GM18867 (cell line): Measurements from ENCODE around the gene DENND4A.

Experiments
- ATAC-seq: cut with Tn5 transposase; IDR thresholded peaks from one replicate; pipeline ENCODE4 v1.9.1; 2021; ENCODE audit warnings: mild to moderate bottlenecking, moderate library complexity; ENCODE audit not compliant: unreplicated experiment

DENND4A gene

GRCh38 chr15:65688462-65688861, 103.6 kb downstream of the DENND4A start:
- no peak for ATAC-seq

- ATAC-seq: no peak
Measured at GRCh38 chr15:65682404-65682911, 109.6 kb downstream of the DENND4A start.

GRCh38 chr15:65680544-65680943, 111.5 kb downstream of the DENND4A start:
- no peak for ATAC-seq

GRCh38 chr15:65676123-65676522, 116.0 kb downstream of the DENND4A start:
- ATAC-seq: no peak

GRCh38 chr15:65675551-65675950, 116.5 kb downstream of the DENND4A start:
- ATAC-seq: no peak

- no peak for ATAC-seq
Measured at GRCh38 chr15:65666257-65666656, 125.8 kb downstream of the DENND4A start.

- ATAC-seq: no peak
Measured at GRCh38 chr15:65663521-65663920, 128.6 kb downstream of the DENND4A start.

- no peak for ATAC-seq
Measured at GRCh38 chr15:65660927-65661326, 131.2 kb downstream of the DENND4A start.

GRCh38 chr15:65659502-65660052, 132.5 kb downstream of the DENND4A start:
- ATAC-seq: no peak

GRCh38 chr15:65655457-65655856, 136.6 kb downstream of the DENND4A start:
- ATAC-seq: no peak

- ATAC-seq: no peak
Measured at GRCh38 chr15:65655026-65655425, 137.1 kb downstream of the DENND4A start.

GRCh38 chr15:65653801-65654521, 138.1 kb downstream of the DENND4A start:
- ATAC-seq: no peak

GRCh38 chr15:65653341-65653740, 138.8 kb downstream of the DENND4A start:
- no peak for ATAC-seq

GRCh38 chr15:65651831-65652749, 140.0 kb downstream of the DENND4A start:
- no peak for ATAC-seq

- ATAC-seq: no peak
Measured at GRCh38 chr15:65651042-65651322, 141.1 kb downstream of the DENND4A start.

- no peak for ATAC-seq
Measured at GRCh38 chr15:65650312-65651041, 141.6 kb downstream of the DENND4A start.

GRCh38 chr15:65646486-65646885, 145.6 kb downstream of the DENND4A start:
- no peak for ATAC-seq

GRCh38 chr15:65645392-65645791, 146.7 kb downstream of the DENND4A start:
- no peak for ATAC-seq

GRCh38 chr15:65644282-65644681, 147.8 kb downstream of the DENND4A start:
- ATAC-seq: no peak

GRCh38 chr15:65642594-65642993, 149.5 kb downstream of the DENND4A start:
- no peak for ATAC-seq
